Brain microvascular endothelial cell (primary cell): Measurements from ENCODE around the gene CCL15.
"Not testable (repeated sequence)": the region's sequence is repeated elsewhere in the genome, so short reads cannot be mapped to it uniquely, and the experiment has no call there.

ENCODE experiments used
- DNase-seq: peaks from one replicate; pipeline ENCODE4 v3.0.0-alpha.2; 2020
- H3K27ac ChIP-seq: fragments of 250-450 bp; sonication (Bioruptor Pico); 2 replicates; pipeline ENCODE4 v1.5.1; 2020; ENCODE audit warnings: mild to moderate bottlenecking, moderate library complexity
- H3K27me3 ChIP-seq: fragments of 250-450 bp; sonication (Bioruptor Pico); replicated peaks from 2 replicates; pipeline ENCODE4 v1.5.1; 2020; ENCODE audit warnings: mild to moderate bottlenecking
- H3K36me3 ChIP-seq: fragments of 250-450 bp; sonication (Bioruptor Pico); replicated peaks from 2 replicates; pipeline ENCODE4 v1.5.1; 2020; ENCODE audit warnings: mild to moderate bottlenecking
- H3K4me3 ChIP-seq: 2 replicates; pipeline ENCODE4 v1.5.1; 2011; ENCODE audit warnings: low read depth, mild to moderate bottlenecking, control low read depth, low read length, moderate library complexity
- in situ Hi-C: cut with HindIII; loops from 2 replicates; pipeline ENCODE4 v1.10.0; 2017; ENCODE audit warnings: low sequenced_read_pairs, low pct_ligation_motif_present
- TF ChIP-seq, protein P1 (sequence below): IDR thresholded peaks from 2 replicates; pipeline ENCODE4 v1.5.1; 2011; ENCODE audit warnings: low read depth, mild to moderate bottlenecking, moderate library complexity, low read length, control low read depth, inconsistent platforms; ENCODE audit errors: missing control alignments

The CCL15 gene

DNA sequence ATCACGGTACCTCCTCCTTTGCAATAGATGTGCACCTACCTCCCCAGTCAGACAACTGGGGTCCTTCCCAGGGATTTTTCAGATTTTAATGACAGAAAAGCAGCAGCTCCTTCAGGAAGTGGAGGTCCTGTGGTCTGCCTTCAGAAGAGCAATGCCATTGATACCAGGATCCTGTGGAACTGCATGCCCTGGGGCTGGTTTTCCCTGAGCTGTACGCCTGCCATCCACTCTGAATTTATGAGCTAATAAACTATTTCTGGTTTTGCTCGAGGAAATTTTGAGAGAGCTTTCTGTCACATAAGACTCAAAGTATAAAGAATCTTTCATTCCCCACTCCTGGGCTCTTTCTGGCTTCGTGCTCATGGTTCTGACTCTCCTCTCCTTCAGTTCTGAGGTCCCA, 26.4 kb upstream of the CCL15 start:
- in situ Hi-C loops = no loop called here
- no peak overlapping the region for H3K27ac ChIP-seq
- no peaks in the 10 kb centered on the region for H3K27me3 ChIP-seq
- no peaks in the 10 kb centered on the region for H3K36me3 ChIP-seq
- DNase-seq = no peak
- no peak overlapping the region for H3K4me3 ChIP-seq
- TF ChIP-seq, protein P1, sequence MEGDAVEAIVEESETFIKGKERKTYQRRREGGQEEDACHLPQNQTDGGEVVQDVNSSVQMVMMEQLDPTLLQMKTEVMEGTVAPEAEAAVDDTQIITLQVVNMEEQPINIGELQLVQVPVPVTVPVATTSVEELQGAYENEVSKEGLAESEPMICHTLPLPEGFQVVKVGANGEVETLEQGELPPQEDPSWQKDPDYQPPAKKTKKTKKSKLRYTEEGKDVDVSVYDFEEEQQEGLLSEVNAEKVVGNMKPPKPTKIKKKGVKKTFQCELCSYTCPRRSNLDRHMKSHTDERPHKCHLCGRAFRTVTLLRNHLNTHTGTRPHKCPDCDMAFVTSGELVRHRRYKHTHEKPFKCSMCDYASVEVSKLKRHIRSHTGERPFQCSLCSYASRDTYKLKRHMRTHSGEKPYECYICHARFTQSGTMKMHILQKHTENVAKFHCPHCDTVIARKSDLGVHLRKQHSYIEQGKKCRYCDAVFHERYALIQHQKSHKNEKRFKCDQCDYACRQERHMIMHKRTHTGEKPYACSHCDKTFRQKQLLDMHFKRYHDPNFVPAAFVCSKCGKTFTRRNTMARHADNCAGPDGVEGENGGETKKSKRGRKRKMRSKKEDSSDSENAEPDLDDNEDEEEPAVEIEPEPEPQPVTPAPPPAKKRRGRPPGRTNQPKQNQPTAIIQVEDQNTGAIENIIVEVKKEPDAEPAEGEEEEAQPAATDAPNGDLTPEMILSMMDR = no peak

DNA sequence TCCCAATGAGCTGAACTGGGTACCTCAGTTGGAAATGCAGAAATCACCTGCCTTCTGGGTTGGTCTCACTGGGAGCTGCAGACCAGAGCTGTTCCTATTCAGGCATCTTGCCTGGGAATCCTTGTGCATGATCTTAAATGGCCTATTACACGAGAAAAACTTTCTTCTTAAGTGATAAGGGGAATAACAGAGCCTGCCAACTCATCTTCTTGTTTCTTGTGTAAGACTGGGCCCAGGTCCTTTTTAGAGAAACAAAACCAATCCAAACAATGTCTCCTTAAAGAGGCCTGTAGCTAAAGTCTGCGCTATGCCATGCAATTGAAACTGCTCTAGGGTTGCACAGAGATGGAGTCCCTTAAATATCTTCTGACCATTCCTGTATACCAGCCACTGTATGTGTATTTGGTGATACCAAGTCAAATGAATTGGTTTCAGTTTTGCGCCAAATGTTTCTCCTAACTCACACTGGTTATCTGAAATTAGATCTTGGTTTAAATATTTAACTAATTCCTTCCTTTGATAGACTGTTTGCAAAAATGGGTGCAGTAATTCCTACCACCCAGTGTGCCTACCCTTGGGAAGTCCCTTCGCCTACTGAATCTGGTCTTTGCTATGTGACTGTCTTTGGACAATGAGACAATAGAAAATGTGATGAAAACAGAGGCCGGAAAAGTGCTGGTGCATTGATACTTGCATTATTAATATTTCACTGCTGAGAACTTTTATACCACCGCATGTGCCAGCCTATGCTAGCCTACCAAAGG, 22.9 kb upstream of the CCL15 start:
- in situ Hi-C loops = no loop called here
- no peak overlapping the region for H3K4me3 ChIP-seq
- TF ChIP-seq, protein P1 = no peak
- DNase-seq = no peak
- no peaks in the 10 kb centered on the region for H3K36me3 ChIP-seq
- no peaks in the 10 kb centered on the region for H3K27me3 ChIP-seq
- no peak overlapping the region for H3K27ac ChIP-seq

DNA sequence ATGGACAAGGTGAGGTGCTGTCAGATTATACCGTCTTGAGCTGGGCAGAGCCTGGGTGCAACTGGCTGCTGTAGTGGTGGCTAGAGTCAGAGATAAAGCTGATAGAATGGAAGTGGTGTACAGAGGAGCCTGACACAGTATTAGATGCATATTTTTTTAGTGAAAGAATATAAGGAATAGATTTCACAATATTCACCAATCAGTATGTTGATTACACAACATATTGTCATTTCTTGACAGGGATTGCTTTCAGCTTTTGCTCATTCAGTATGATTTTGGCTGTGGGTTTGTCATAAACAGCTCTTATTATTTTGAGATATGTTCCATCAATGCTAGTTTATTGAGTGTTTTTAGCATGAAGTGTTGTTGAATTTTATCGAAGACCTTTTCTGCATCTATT, 18.1 kb upstream of the CCL15 start:
- Histone ChIP-seq H3K36me3 (no peaks in the 10 kb centered on the region), H3K27me3 (no peaks in the 10 kb centered on the region), H3K27ac (no peak overlapping the region), H3K4me3 (no peak overlapping the region)
- TF ChIP-seq, protein P1 = no peak
- no peak for DNase-seq
- in situ Hi-C loops = no loop called here

DNA sequence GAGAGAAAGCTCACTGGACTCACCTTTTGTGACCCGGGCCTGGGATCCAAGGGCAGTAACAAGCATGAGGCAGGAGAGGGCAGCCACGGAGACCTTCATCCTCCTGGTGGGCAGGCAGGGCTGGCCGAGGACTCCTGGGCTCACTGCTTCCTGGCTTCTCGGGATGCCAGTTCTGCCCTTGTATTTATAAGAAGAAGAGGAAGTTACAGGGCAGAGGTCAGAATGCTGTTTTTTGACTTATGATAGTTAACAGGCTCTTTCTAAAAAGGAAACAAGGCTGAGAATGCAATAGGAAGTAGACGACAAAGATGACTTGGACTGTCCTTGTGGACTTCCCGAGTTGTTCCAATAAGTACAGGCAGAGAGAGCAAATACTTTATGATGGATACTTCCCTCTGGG, 16.4 kb upstream of the CCL15 start, which contains the start of gene CCL23:
CCL23 (minus strand) TSS at position 174 of the 400 bp plus-strand sequence; CDS start at position 99, 75 bp downstream.
- TF ChIP-seq, protein P1 = no peak
- Histone ChIP-seq H3K27me3 (no peaks in the 10 kb centered on the region), H3K4me3 (no peak within 1 kb of the TSS), H3K27ac (no peak within 1 kb of the TSS), H3K36me3 (no peaks in the 10 kb centered on the region)
- DNase-seq = no peak
- in situ Hi-C loops = no loop called here

DNA sequence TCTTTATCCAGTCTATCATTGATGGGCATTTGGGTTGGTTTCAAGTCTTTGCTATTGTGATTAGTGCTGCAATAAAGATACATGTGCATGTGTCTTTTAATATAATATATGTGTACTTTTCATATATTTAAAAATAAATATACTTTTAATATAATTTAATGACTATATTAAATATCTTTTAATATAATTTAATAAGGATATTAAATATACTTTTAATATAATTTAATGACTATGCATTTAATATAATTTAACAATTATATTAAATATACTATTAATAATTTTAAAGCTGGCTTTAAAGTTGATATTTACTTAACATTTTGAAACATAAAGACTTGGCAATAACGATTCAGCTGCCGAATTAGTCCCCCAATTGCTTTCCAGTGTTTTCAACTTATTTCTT, 15.2 kb upstream of the CCL15 start:
- no peaks in the 10 kb centered on the region for H3K27me3 ChIP-seq
- no peak overlapping the region for H3K27ac ChIP-seq
- TF ChIP-seq, protein P1 = no peak
- no peak for DNase-seq
- H3K4me3 ChIP-seq = no peak overlapping the region
- H3K36me3 ChIP-seq = no peaks in the 10 kb centered on the region
- in situ Hi-C loops = no loop called here

DNA sequence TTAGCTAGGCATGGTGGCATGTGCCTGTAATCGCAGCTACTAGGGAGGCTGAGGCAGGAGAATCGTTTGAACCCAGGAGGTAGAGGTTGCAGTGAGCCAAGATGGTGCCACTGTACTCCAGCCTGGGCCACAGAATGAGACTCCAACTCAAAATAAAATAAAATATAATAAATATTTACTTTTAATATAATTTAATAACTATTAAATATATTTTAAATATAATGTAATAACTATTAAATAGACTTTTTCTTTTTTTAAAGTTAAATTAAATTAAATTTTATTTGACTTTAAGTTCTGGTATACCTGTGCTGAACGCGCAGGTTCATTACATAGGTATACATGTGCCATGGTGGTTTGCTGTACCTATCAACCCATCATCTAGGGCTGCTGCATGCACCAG, 14.5 kb upstream of the CCL15 start:
- H3K27ac ChIP-seq, in situ Hi-C loops, DNase-seq, H3K36me3 ChIP-seq, H3K4me3 ChIP-seq, H3K27me3 ChIP-seq: not testable (repeated sequence)
